ENCODE measurements around the gene WNT9A.

Gene WNT9A

GRCh38 chr1:227954163-227954850 lies 6.6 kb upstream of the WNT9A start:
- POLR2A ChIA-PET = interaction anchor here (1.0 to 1.7 kb wide), 3 partner anchors 19 to 224 kb away, joined by 4 to 10 read pairs (median 5); no protein-coding TSS in a partner anchor
- Histone ChIP-seq H3K4me3 (ENCODE audit: low read depth, low read length) (no peak overlapping the region), H3K27ac (ENCODE audit: extremely low read depth, low read depth, low read length) (no peak overlapping the region), H3K4me1 (ENCODE audit: control insufficient read depth, insufficient read depth, low read length) (no peaks in the 10 kb centered on the region), H3K36me3 (ENCODE audit: control insufficient read depth in 2 of 2, insufficient read depth in 1 of 2, low read length in 2 of 2) (no peaks in the 10 kb centered on the region), H3K9me3 (ENCODE audit: control insufficient read depth, insufficient read depth, low read depth, low read length) (no peaks in the 10 kb centered on the region)
- no peak for TF ChIP-seq WT1 (tag by site-specific recombination; IDR thresholded peaks at IDR 0.05)
- TF ChIP-seq, protein P1, sequence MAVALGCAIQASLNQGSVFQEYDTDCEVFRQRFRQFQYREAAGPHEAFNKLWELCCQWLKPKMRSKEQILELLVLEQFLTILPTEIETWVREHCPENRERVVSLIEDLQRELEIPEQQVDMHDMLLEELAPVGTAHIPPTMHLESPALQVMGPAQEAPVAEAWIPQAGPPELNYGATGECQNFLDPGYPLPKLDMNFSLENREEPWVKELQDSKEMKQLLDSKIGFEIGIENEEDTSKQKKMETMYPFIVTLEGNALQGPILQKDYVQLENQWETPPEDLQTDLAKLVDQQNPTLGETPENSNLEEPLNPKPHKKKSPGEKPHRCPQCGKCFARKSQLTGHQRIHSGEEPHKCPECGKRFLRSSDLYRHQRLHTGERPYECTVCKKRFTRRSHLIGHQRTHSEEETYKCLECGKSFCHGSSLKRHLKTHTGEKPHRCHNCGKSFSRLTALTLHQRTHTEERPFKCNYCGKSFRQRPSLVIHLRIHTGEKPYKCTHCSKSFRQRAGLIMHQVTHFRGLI (tag by site-specific recombination; IDR thresholded peaks at IDR 0.05) = 0 out of 2 replicates have a peak, but pooled peaks have one; percentile 0
- TF ChIP-seq ZNF146 (tag by site-specific recombination; IDR thresholded peaks at IDR 0.05) = peak; percentile 93
- CTCF ChIA-PET = interaction anchor here (0.6 to 3.6 kb wide), 25 partner anchors 8 to 769 kb away, joined by 3 to 53 read pairs (median 5); partner anchors contain the start of gene JMJD4

GRCh38 chr1:227953022-227953412 lies 5.3 kb upstream of the WNT9A start:
- CTCF ChIA-PET = interaction anchor here (0.5 to 3.6 kb wide), 26 partner anchors 8 to 1432 kb away, joined by 3 to 53 read pairs (median 4); no protein-coding TSS in a partner anchor
- Histone ChIP-seq H3K9me3 (ENCODE audit: control insufficient read depth, insufficient read depth, low read depth, low read length) (no peaks in the 10 kb centered on the region), H3K4me1 (ENCODE audit: control insufficient read depth, insufficient read depth, low read length) (0 out of 2 replicates have a peak, but pooled peaks cover 4% of the 10 kb centered on the region), H3K36me3 (ENCODE audit: control insufficient read depth in 2 of 2, insufficient read depth in 1 of 2, low read length in 2 of 2) (no peaks in the 10 kb centered on the region), H3K27ac (ENCODE audit: extremely low read depth, low read depth, low read length) (no peak overlapping the region), H3K4me3 (ENCODE audit: low read depth, low read length) (no peak overlapping the region)
- POLR2A ChIA-PET = interaction anchor here (1.0 to 1.7 kb wide), 3 partner anchors 17 to 223 kb away, joined by 4 to 10 read pairs (median 5); no protein-coding TSS in a partner anchor
- TF ChIP-seq ZSCAN18 (tag by site-specific recombination; IDR thresholded peaks at IDR 0.05) (no peak), REPIN1 (tag by site-specific recombination; IDR thresholded peaks at IDR 0.05; ENCODE audit: low read depth) (no peak), ZNF211 (tag by site-specific recombination; IDR thresholded peaks at IDR 0.05; ENCODE audit: low read depth) (no peak), ZNF175 (tag by site-specific recombination; IDR thresholded peaks at IDR 0.05) (no peak), ZNF146 (tag by site-specific recombination; IDR thresholded peaks at IDR 0.05) (no peak), PRDM1 (tag by site-specific recombination; IDR thresholded peaks at IDR 0.05) (peak; percentile 68), ZNF335 (tag by site-specific recombination; conservative IDR thresholded peaks at IDR 0.05) (no peak), ZNF184 (tag by site-specific recombination; IDR thresholded peaks at IDR 0.05) (no peak), ZBTB10 (tag by site-specific recombination; IDR thresholded peaks at IDR 0.05) (no peak), ZNF311 (tag by site-specific recombination; IDR thresholded peaks at IDR 0.05; ENCODE audit: borderline replicate concordance) (no peak), ZNF596 (tag by site-specific recombination; IDR thresholded peaks at IDR 0.05) (no peak), ZNF214 (tag by site-specific recombination; IDR thresholded peaks at IDR 0.05; ENCODE audit: borderline replicate concordance) (no peak), ZBTB11 (tag by site-specific recombination; conservative IDR thresholded peaks at IDR 0.05; ENCODE audit: low read depth) (no peak), ZNF169 (tag by site-specific recombination; IDR thresholded peaks at IDR 0.05) (no peak), ZNF366 (tag by site-specific recombination; conservative IDR thresholded peaks at IDR 0.05) (peak; percentile 82), HOXD13 (CRISPR knock-in tag; IDR thresholded peaks at IDR 0.05; ENCODE audit: borderline replicate concordance) (no peak)
- TF ChIP-seq, protein P2, sequence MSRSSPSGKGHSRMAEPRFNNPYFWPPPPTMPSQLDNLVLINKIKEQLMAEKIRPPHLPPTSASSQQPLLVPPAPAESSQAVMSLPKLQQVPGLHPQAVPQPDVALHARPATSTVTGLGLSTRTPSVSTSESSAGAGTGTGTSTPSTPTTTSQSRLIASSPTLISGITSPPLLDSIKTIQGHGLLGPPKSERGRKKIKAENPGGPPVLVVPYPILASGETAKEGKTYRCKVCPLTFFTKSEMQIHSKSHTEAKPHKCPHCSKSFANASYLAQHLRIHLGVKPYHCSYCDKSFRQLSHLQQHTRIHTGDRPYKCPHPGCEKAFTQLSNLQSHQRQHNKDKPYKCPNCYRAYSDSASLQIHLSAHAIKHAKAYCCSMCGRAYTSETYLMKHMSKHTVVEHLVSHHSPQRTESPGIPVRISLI (tag by site-specific recombination; IDR thresholded peaks at IDR 0.05) = no peak
- TF ChIP-seq, protein P3, sequence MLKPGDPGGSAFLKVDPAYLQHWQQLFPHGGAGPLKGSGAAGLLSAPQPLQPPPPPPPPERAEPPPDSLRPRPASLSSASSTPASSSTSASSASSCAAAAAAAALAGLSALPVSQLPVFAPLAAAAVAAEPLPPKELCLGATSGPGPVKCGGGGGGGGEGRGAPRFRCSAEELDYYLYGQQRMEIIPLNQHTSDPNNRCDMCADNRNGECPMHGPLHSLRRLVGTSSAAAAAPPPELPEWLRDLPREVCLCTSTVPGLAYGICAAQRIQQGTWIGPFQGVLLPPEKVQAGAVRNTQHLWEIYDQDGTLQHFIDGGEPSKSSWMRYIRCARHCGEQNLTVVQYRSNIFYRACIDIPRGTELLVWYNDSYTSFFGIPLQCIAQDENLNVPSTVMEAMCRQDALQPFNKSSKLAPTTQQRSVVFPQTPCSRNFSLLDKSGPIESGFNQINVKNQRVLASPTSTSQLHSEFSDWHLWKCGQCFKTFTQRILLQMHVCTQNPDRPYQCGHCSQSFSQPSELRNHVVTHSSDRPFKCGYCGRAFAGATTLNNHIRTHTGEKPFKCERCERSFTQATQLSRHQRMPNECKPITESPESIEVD (tag by site-specific recombination; IDR thresholded peaks at IDR 0.05) = no peak

Measured in HEK293 (cell line).